Type B pancreatic cell (in vitro differentiated cells): ENCODE measurements around the gene KCNJ3. TPM values are rescaled to one million over a fixed set of nuclear protein-coding genes. Genes with fewer than 3 reads are reported as not detected.

Experiments
- DNase-seq: peaks from one replicate; pipeline ENCODE4 v3.0.0; 2021; ENCODE audit warnings: mixed read lengths; ENCODE audit not compliant: unreplicated experiment; ENCODE audit errors: extremely low spot score
- H3K27ac Mint-ChIP-seq: 2 replicates; pipeline ENCODE4 v1.8.0; 2021; ENCODE audit warnings: mild to moderate bottlenecking, mixed read lengths
- H3K27me3 Mint-ChIP-seq: 2 replicates; pipeline ENCODE4 v1.8.0; 2021; ENCODE audit warnings: mixed read lengths
- H3K36me3 Mint-ChIP-seq: 2 replicates; pipeline ENCODE4 v1.8.0; 2021; ENCODE audit warnings: mixed read lengths
- H3K4me1 Mint-ChIP-seq: one replicate; pipeline ENCODE4 v1.8.0; 2021; ENCODE audit warnings: mixed read lengths; ENCODE audit not compliant: unreplicated experiment
- H3K4me3 Mint-ChIP-seq: 2 replicates; pipeline ENCODE4 v1.8.0; 2021; ENCODE audit warnings: mild to moderate bottlenecking, mixed read lengths
- H3K9me3 Mint-ChIP-seq: 2 replicates; pipeline ENCODE4 v1.8.0; 2021; ENCODE audit warnings: mixed read lengths
- CTCF ChIP-seq: fragments of 200-600 bp; sonication (generic); conservative IDR thresholded peaks from 2 replicates; pipeline ENCODE4 v1.5.0; 2021; ENCODE audit warnings: antibody characterized with exemption, mild to moderate bottlenecking
- total RNA-seq: library from RNA; stranded (reverse); gene quantifications from 2 replicates; pipeline ENCODE4 v1.2.1, GENCODE V29; 2021; ENCODE audit warnings: low replicate concordance

The KCNJ3 gene
- total RNA-seq, 1 donor from 2014 or later = 6.0 TPM

GRCh38 chr2:154901063-154901462 lies 202.6 kb downstream of the KCNJ3 start:
- no peaks in the 10 kb centered on the region for H3K4me1 Mint-ChIP-seq
- TF ChIP-seq CTCF = no peak
- no peaks in the 10 kb centered on the region for H3K9me3 Mint-ChIP-seq
- H3K27me3 Mint-ChIP-seq = no peaks in the 10 kb centered on the region
- DNase-seq = no peak
- H3K27ac Mint-ChIP-seq = no peak overlapping the region
- H3K4me3 Mint-ChIP-seq = no peak overlapping the region
- no peaks in the 10 kb centered on the region for H3K36me3 Mint-ChIP-seq
